ENCODE data around the gene MTRF1.

The MTRF1 gene

DNA sequence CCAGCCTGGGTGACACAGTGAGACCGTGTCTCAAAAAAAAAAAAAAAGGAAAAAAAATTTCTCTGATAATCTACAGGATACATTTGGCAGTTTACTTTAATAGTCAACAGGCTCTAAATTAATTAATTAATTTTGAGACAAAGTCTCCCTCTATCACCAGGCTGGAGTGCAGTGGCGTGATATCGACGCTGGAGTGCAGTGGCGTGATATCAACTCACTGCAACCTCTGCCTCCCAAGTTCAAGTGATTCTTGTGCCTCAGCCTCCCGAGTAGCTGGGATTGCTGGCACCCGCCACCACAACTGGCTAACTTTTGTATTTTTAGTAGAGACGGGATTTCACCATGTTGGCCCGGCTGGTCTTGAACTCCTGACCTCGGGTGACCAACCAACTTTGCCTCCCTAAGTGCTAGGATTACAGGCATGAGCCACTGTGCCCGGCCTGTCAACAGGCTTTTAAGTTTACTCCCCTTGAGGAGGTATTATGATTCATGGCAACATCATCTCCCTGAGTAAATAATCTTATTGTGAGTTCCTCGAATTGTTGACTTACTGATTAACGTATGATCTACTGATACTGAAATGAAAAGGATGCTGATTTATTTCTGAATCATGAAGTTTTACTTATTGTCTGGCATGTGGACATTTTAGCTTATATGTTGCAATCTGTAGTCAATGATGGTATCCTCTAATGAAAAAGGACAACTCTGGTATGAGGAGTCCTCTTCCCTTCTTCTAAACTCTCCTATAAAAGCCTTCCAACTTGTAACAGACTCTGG is 21.3 kb upstream of the MTRF1 start:
- no peak for TF ChIP-seq TAF1 (IDR thresholded peaks at IDR 0.05; ENCODE audit: borderline replicate concordance, insufficient read depth, low read length)
- TF ChIP-seq, protein P1, sequence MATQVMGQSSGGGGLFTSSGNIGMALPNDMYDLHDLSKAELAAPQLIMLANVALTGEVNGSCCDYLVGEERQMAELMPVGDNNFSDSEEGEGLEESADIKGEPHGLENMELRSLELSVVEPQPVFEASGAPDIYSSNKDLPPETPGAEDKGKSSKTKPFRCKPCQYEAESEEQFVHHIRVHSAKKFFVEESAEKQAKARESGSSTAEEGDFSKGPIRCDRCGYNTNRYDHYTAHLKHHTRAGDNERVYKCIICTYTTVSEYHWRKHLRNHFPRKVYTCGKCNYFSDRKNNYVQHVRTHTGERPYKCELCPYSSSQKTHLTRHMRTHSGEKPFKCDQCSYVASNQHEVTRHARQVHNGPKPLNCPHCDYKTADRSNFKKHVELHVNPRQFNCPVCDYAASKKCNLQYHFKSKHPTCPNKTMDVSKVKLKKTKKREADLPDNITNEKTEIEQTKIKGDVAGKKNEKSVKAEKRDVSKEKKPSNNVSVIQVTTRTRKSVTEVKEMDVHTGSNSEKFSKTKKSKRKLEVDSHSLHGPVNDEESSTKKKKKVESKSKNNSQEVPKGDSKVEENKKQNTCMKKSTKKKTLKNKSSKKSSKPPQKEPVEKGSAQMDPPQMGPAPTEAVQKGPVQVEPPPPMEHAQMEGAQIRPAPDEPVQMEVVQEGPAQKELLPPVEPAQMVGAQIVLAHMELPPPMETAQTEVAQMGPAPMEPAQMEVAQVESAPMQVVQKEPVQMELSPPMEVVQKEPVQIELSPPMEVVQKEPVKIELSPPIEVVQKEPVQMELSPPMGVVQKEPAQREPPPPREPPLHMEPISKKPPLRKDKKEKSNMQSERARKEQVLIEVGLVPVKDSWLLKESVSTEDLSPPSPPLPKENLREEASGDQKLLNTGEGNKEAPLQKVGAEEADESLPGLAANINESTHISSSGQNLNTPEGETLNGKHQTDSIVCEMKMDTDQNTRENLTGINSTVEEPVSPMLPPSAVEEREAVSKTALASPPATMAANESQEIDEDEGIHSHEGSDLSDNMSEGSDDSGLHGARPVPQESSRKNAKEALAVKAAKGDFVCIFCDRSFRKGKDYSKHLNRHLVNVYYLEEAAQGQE (IDR thresholded peaks at IDR 0.05; ENCODE audit: insufficient read depth in 1 of 2, low read depth in 2 of 2, low read length in 2 of 2), result no peak
- TF ChIP-seq FOXP2 (optimal IDR thresholded peaks at IDR 0.05; ENCODE audit: borderline replicate concordance, extremely low read depth, extremely low read length, insufficient read depth), result no peak
- no peak for TF ChIP-seq SIN3A (IDR thresholded peaks at IDR 0.05; ENCODE audit: borderline replicate concordance, insufficient read depth, low read length)
- no peak for TF ChIP-seq POLR2AphosphoS5 (IDR thresholded peaks at IDR 0.05; ENCODE audit: low read depth, low read length)

DNA sequence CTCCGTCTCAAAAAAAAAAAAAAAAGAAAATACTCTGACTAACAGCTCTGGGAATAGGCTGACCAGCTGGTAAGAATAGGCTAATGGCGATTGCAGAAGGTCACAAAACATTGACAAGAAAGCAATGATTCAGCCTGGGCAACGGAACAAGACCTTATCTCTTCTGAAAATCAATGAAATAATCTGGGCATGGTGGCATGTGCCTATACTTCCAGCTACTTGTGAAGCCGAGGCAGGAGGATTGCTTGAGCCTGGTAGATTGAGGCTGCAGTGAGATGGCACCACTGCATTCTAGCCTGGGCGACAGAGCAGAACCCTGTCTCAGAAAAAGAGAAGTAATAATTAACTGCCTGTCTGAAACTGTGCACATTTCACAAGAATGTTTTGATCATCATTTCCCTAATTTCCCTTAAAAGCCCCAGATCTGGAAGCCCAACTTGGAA is 18.8 kb upstream of the MTRF1 start:
- TF ChIP-seq SIN3A (IDR thresholded peaks at IDR 0.05; ENCODE audit: borderline replicate concordance, insufficient read depth, low read length) (no peak), POLR2AphosphoS5 (IDR thresholded peaks at IDR 0.05; ENCODE audit: low read depth, low read length) (no peak), TAF1 (IDR thresholded peaks at IDR 0.05; ENCODE audit: borderline replicate concordance, insufficient read depth, low read length) (no peak)
- TF ChIP-seq, protein P1 (IDR thresholded peaks at IDR 0.05; ENCODE audit: insufficient read depth in 1 of 2, low read depth in 2 of 2, low read length in 2 of 2), result no peak

DNA sequence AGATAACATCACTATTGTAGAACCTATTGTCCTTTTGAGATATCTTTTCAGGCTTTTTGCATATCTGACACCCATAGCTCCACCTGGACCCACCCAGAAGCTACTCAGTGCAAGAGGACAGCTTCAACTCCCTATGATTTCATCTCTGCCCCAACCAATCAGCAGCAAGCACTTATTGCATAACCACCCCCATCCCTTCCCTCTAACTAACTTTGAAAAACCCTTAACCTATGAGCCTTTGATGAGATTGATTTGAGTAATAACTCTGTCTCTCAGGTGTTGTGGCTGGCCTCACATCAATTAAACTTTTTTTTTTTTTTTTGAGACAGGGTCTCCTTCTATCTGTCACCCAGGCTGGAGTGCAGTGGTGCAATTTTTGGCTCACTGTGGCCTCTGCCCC is 13.4 kb upstream of the MTRF1 start:
- TF ChIP-seq, protein P1 (IDR thresholded peaks at IDR 0.05; ENCODE audit: insufficient read depth in 1 of 2, low read depth in 2 of 2, low read length in 2 of 2), result no peak
- TF ChIP-seq TAF1 (IDR thresholded peaks at IDR 0.05; ENCODE audit: borderline replicate concordance, insufficient read depth, low read length) (no peak), FOXP2 (optimal IDR thresholded peaks at IDR 0.05; ENCODE audit: borderline replicate concordance, extremely low read depth, extremely low read length, insufficient read depth) (no peak), SIN3A (IDR thresholded peaks at IDR 0.05; ENCODE audit: borderline replicate concordance, insufficient read depth, low read length) (no peak), POLR2AphosphoS5 (IDR thresholded peaks at IDR 0.05; ENCODE audit: low read depth, low read length) (no peak)

DNA sequence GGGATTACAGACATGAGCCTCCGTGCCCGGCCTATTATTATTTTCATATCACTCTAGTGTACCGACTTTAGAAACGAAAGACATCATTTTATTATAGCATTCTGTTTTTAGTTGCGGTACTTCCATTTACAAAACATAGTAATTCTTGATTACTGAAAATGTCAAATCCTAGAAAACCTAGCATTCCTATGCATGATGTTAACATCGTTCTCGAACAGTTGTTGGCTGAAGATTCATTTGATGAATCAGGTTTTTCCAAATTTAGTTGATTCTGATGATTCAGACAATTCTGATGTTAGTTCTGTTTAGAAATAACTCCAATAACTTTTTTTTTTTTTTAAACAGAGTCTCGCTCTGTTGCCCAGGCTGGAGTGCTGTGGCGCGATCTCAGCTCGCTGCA is 11.5 kb upstream of the MTRF1 start:
- TF ChIP-seq, protein P1 (IDR thresholded peaks at IDR 0.05; ENCODE audit: insufficient read depth in 1 of 2, low read depth in 2 of 2, low read length in 2 of 2), result no peak

All from PFSK-1 (cell line).